Lung (tissue), 12 donors: ENCODE results near the gene MGAT4C. TPM values are rescaled to one million over a fixed set of nuclear protein-coding genes. Genes with fewer than 3 reads are reported as not detected.

ENCODE experiments used
- ATAC-seq: fragments of 200-7000 bp; cut with Tn5 transposase; one replicate; pipeline ENCODE4 v1.9.1; 2020; ENCODE audit warnings: moderate number of reproducible peaks; ENCODE audit not compliant: insufficient read depth, low FRiP score
- DNase-seq, 3 donors: peaks; one replicate each; pipeline ENCODE4 v3.0.0-alpha.2; 2013 to 2017
- H3K27ac ChIP-seq, 2 donors: one replicate each; pipeline ENCODE4 v1.5.1; 2013; ENCODE audit warnings: mild to moderate bottlenecking in 2 of 2, moderate library complexity in 2 of 2, control low read depth in 1 of 2, inconsistent platforms in 1 of 2, low read depth in 1 of 2, low read length in 1 of 2
- H3K27me3 ChIP-seq, 3 donors: one replicate each; pipeline ENCODE4 v1.5.1; 2013; ENCODE audit warnings: low read length in 2 of 3; ENCODE audit not compliant: control insufficient read depth in 3 of 3, insufficient read depth in 3 of 3
- H3K36me3 ChIP-seq, 4 donors: one replicate each; pipeline ENCODE4 v1.5.1; 2013; ENCODE audit warnings: low read length in 4 of 4, mild to moderate bottlenecking in 1 of 4, moderate library complexity in 1 of 4; ENCODE audit not compliant: control insufficient read depth in 4 of 4, insufficient read depth in 4 of 4
- H3K4me1 ChIP-seq, 5 donors: one replicate each; pipeline ENCODE4 v1.5.1; 2013; ENCODE audit warnings: low read length in 5 of 5, mild to moderate bottlenecking in 2 of 5, moderate library complexity in 1 of 5; ENCODE audit not compliant: control insufficient read depth in 5 of 5, insufficient read depth in 5 of 5
- H3K4me3 ChIP-seq: one replicate; pipeline ENCODE4 v1.5.1; 2013; ENCODE audit warnings: mild to moderate bottlenecking, control low read depth, moderate library complexity
- H3K9ac ChIP-seq, 2 donors: one replicate each; pipeline ENCODE4 v1.5.1; 2013; ENCODE audit warnings: low read length in 2 of 2, control low read depth in 1 of 2; ENCODE audit not compliant: insufficient read depth in 1 of 2
- H3K9me3 ChIP-seq, 4 donors: one replicate each; pipeline ENCODE4 v1.5.1; 2013; ENCODE audit warnings: low read length in 3 of 4, mild to moderate bottlenecking in 1 of 4, moderate library complexity in 1 of 4; ENCODE audit not compliant: control insufficient read depth in 4 of 4, insufficient read depth in 3 of 4
- WGBS, 2 donors: extraction: QIAGEN DNeasy Blood & Tissue Kit; methylation state at CpG; one replicate each; pipeline ENCODE4 v1.1.7; 2013; 5-methylcytosine and 5-hydroxymethylcytosine counted together
- polyA plus RNA-seq, 2 donors: library from polyadenylated mRNA; stranded (reverse); fragments of 200-250 nt; gene quantifications; one replicate each; pipeline ENCODE4 v1.2.1, GENCODE V29; 2013
- total RNA-seq, 2 donors: library from RNA; depleted of rRNA in 1 of 2; stranded (reverse); fragments of >200 nt in 1 of 2; gene quantifications; one replicate each; pipeline ENCODE4 v1.2.1, GENCODE V29; 2014 to 2021
- TF ChIP-seq, protein P1 (sequence below): IDR thresholded peaks from 2 replicates; pipeline ENCODE4 v1.5.1; 2012; ENCODE audit warnings: mild to moderate bottlenecking; ENCODE audit errors: control extremely low read depth, extremely low read depth
- donor health status: control.
- donor health status: control.
- donor health status: Bipolar disorder and iron deficiency.
- donor health status: healthy.
- donor health status: DM: yes; HTN: yes; CAD: no.

Gene MGAT4C
- total and polyA plus RNA-seq, 4 donors: 0.01 to 4.1 (median 0.62) TPM

DNA sequence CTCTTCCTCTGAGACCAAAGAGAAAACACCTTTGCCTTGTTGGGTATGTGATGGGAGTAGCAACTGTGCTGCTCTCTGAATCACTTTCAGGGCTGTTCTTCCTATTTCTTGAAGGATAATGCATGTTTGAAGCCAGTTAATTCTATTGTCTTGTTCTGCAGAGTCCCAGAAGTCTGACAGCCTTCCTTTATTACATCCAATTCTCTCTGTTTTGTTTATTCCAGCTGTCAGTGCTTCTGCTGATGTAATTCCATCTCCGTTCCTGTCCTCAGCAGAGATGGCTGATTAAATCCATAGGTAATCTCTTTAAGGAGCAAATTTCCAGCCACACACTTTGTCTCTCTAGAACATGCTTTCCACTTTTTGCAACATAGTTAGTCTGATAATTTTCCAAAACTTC lies 59.7 kb downstream of the MGAT4C start:
- no peak overlapping the region for H3K27ac ChIP-seq
- H3K36me3 ChIP-seq: no peaks in the 10 kb centered on the region
- no peaks in the 10 kb centered on the region for H3K9me3 ChIP-seq
- ATAC-seq (no peak), DNase-seq (no peak)
- H3K27me3 ChIP-seq: no peaks in the 10 kb centered on the region
- no peak overlapping the region for H3K9ac ChIP-seq
- no peak overlapping the region for H3K4me3 ChIP-seq
- H3K4me1 ChIP-seq: no peaks in the 10 kb centered on the region
- 54 to 69% methylated on average over 1 of the region's 1 CpG for WGBS, 2 donors
- TF ChIP-seq, protein P1, sequence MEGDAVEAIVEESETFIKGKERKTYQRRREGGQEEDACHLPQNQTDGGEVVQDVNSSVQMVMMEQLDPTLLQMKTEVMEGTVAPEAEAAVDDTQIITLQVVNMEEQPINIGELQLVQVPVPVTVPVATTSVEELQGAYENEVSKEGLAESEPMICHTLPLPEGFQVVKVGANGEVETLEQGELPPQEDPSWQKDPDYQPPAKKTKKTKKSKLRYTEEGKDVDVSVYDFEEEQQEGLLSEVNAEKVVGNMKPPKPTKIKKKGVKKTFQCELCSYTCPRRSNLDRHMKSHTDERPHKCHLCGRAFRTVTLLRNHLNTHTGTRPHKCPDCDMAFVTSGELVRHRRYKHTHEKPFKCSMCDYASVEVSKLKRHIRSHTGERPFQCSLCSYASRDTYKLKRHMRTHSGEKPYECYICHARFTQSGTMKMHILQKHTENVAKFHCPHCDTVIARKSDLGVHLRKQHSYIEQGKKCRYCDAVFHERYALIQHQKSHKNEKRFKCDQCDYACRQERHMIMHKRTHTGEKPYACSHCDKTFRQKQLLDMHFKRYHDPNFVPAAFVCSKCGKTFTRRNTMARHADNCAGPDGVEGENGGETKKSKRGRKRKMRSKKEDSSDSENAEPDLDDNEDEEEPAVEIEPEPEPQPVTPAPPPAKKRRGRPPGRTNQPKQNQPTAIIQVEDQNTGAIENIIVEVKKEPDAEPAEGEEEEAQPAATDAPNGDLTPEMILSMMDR: no peak

DNA sequence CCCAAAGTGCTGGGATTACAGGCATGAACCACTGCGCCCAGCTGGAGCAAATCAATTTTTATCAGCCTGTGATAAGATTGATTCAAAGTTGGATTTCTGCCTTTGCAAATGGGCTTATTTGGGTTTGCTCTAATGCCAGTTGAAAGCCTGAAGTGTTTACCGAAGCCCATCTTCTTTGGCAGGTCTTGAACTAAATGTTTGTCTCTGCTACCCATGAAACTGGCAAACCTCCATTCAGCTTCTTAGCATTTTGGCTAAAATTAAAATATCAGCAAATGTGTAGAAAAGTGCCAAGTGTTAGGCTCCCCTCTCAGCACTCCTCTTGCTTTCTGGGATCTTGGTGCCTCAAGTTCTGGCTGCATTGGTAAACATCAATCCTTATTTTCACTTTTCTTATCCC lies 61.5 kb downstream of the MGAT4C start:
- Histone ChIP-seq H3K4me3 (no peak overlapping the region), H3K9ac (no peak overlapping the region), H3K4me1 (no peaks in the 10 kb centered on the region), H3K27ac (no peak overlapping the region), H3K9me3 (no peaks in the 10 kb centered on the region), H3K36me3 (no peaks in the 10 kb centered on the region), H3K27me3 (no peaks in the 10 kb centered on the region)
- ATAC-seq: no peak
- TF ChIP-seq, protein P1: no peak
- DNase-seq: peak in 1 of 3 donors; percentile 7
- WGBS, 2 donors: 84 to 86% methylated on average over 2 of the region's 2 CpGs

DNA sequence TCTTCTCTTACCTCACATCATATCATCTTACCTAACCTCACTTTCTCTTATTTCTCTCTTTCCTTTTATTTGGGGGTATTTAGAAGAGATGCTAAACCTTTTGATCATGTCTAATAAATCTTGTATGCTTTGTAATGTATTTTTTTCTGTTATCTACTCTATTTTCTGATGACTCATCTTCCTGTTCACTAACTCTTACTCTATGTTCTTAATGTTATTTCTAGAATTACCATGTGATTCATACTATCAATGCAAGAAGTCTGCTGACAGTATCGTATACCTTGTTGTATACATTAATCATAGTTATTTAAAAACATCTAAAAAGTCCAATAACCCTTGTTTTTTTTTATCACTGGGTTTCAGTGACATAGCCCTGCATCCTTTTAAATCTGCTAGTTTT lies 62.3 kb downstream of the MGAT4C start:
- Histone ChIP-seq H3K4me1 (no peaks in the 10 kb centered on the region), H3K4me3 (no peak overlapping the region), H3K27ac (no peak overlapping the region), H3K9me3 (no peaks in the 10 kb centered on the region), H3K36me3 (no peaks in the 10 kb centered on the region), H3K9ac (no peak overlapping the region), H3K27me3 (no peaks in the 10 kb centered on the region)
- TF ChIP-seq, protein P1: no peak
- DNase-seq (no peak), ATAC-seq (no peak)
- WGBS, 2 donors: 74% methylated on average over 1 of the region's 1 CpG

- Histone ChIP-seq H3K27me3 (no peaks in the 10 kb centered on the region), H3K9me3 (no peaks in the 10 kb centered on the region), H3K36me3 (no peaks in the 10 kb centered on the region), H3K9ac (no peak overlapping the region), H3K4me1 (no peaks in the 10 kb centered on the region), H3K27ac (no peak overlapping the region), H3K4me3 (no peak overlapping the region)
- WGBS, 2 donors: 82 to 85% methylated on average over 1 of the region's 1 CpG
- TF ChIP-seq, protein P1: no peak
- no peak for DNase-seq
- no peak for ATAC-seq
Measured at GRCh38 chr12:86188226-86188625, 68.0 kb downstream of the MGAT4C start.
